SK-N-SH (cell line): ENCODE data around the gene LMF1. TPM values are rescaled to one million over a fixed set of nuclear protein-coding genes. Genes with fewer than 3 reads are reported as not detected.

Experiments
- CTCF ChIA-PET: fragments of 300-600, 350-600 bp; formaldehyde crosslinking; extraction: SDS; loops from one replicate; lab custom pipeline; 2021; lab: Yijun Ruan, JAX
- POLR2A ChIA-PET: fragments of 350-600 bp; sonication (Branson Sonifier 250); formaldehyde crosslinking; extraction: SDS; loops from one replicate; lab custom pipeline; 2020; ENCODE audit warnings: antibody characterized with exemption, inconsistent platforms; lab: Yijun Ruan, JAX
- DNase-seq: peaks from one replicate; pipeline ENCODE4 v3.0.0; 2012
- H2AFZ ChIP-seq: fragments of 200-600 bp; sonication (generic); 2 replicates; pipeline ENCODE4 v1.8.1; 2016; ENCODE audit warnings: antibody characterized with exemption, mild to moderate bottlenecking, low read depth
- H3F3A ChIP-seq: fragments of 200-600 bp; sonication (generic); replicated peaks from 2 replicates; pipeline ENCODE3; 2016; ENCODE audit warnings: antibody characterized with exemption, mild to moderate bottlenecking; ENCODE audit not compliant: insufficient read depth
- H3K27ac ChIP-seq, 2 experiments: fragments of 200-500 bp in 1 of 2; fragments of 200-600 bp in 1 of 2; sonication (Bioruptor generic) in 1 of 2; sonication (generic), shearing (Covaris generic) in 1 of 2; 2 replicates each; pipeline versions ENCODE4 v1.5.1 to v1.6.1; 2014 to 2016; ENCODE audit warnings: low read depth in 2 of 2, inconsistent platforms in 1 of 2, low read length in 1 of 2, mild to moderate bottlenecking in 1 of 2, mixed read lengths in 1 of 2
- H3K27me3 ChIP-seq: fragments of 200-600 bp; sonication (generic), shearing (Covaris generic); 2 replicates; pipeline ENCODE4 v1.6.1; 2016; ENCODE audit warnings: mixed run types; ENCODE audit not compliant: insufficient read depth
- H3K36me3 ChIP-seq, 2 experiments: fragments of 200-500 bp in 1 of 2; fragments of 200-600 bp in 1 of 2; sonication (Bioruptor generic) in 1 of 2; sonication (generic) in 1 of 2; replicated peaks in 1 of 2; 2 replicates each; pipeline versions ENCODE3 to v1.5.1; 2014 to 2016; ENCODE audit warnings: low read length in 1 of 2, mild to moderate bottlenecking in 1 of 2; ENCODE audit not compliant: insufficient read depth in 2 of 2, control insufficient read depth in 1 of 2
- H3K4me1 ChIP-seq, 2 experiments: fragments of 200-500 bp in 1 of 2; fragments of 200-600 bp in 1 of 2; sonication (Bioruptor generic) in 1 of 2; sonication (generic), shearing (Covaris generic) in 1 of 2; 2 replicates each; pipeline versions ENCODE4 v1.5.1 to v1.6.1; 2014 to 2016; ENCODE audit warnings: low read depth in 1 of 2, low read length in 1 of 2, mixed run types in 1 of 2; ENCODE audit not compliant: insufficient read depth in 2 of 2, control insufficient read depth in 1 of 2
- H3K4me2 ChIP-seq: fragments of 200-600 bp; sonication (generic), shearing (Covaris generic); 2 replicates; pipeline ENCODE4 v1.6.1; 2017; ENCODE audit warnings: mixed run types
- H3K4me3 ChIP-seq, 2 experiments: fragments of 200-500 bp in 1 of 2; fragments of 200-600 bp in 1 of 2; sonication (Bioruptor generic) in 1 of 2; sonication (generic), shearing (Covaris generic) in 1 of 2; 2 replicates each; pipeline versions ENCODE4 v1.5.1 to v1.8.1; 2014 to 2016; ENCODE audit warnings: low read depth in 2 of 2, inconsistent platforms in 1 of 2, low read length in 1 of 2, mild to moderate bottlenecking in 1 of 2, mixed read lengths in 1 of 2, moderate library complexity in 1 of 2
- H3K79me2 ChIP-seq: fragments of 200-600 bp; sonication (generic); 2 replicates; pipeline ENCODE4 v1.8.1; 2017; ENCODE audit warnings: mild to moderate bottlenecking; ENCODE audit not compliant: insufficient read depth
- H3K9ac ChIP-seq: fragments of 200-600 bp; sonication (generic); 2 replicates; pipeline ENCODE4 v1.6.1; 2017; ENCODE audit warnings: mixed run types
- H3K9me2 ChIP-seq: fragments of 200-600 bp; sonication (generic); 2 replicates; pipeline ENCODE4 v1.6.1; 2017; ENCODE audit warnings: mixed run types
- H3K9me3 ChIP-seq: fragments of 200-600 bp; sonication (generic); 2 replicates; pipeline ENCODE4 v1.6.1; 2017; ENCODE audit warnings: mixed run types, mild to moderate bottlenecking, moderate library complexity
- H4K20me1 ChIP-seq: fragments of 200-600 bp; sonication (generic); 2 replicates; pipeline ENCODE4 v1.6.1; 2017; ENCODE audit warnings: mild to moderate bottlenecking, mixed run types; ENCODE audit not compliant: insufficient read depth
- CHD2 ChIP-seq: fragments of 150-350 bp; IDR thresholded peaks from 2 replicates; pipeline ENCODE4 v1.6.1; 2018; ENCODE audit warnings: low read length; ENCODE audit not compliant: partially characterized antibody
- EP300 ChIP-seq, 2 experiments: IDR thresholded peaks; 2 replicates each; pipeline versions ENCODE4 v1.4.0 to v1.6.1; 2012; ENCODE audit warnings: borderline replicate concordance in 1 of 2, low read depth in 1 of 2, low read length in 1 of 2
- EZH2phosphoT487 ChIP-seq: fragments of 200-600 bp; sonication (generic); IDR thresholded peaks from 2 replicates; pipeline ENCODE4 v1.6.1; 2017; ENCODE audit warnings: low read depth, mixed run types, mild to moderate bottlenecking, antibody characterized with exemption, moderate library complexity, borderline replicate concordance
- FOXJ3 ChIP-seq: sonication (generic); formaldehyde crosslinking; IDR thresholded peaks from 2 replicates; pipeline ENCODE4 v1.5.1; 2020; ENCODE audit warnings: mild to moderate bottlenecking, missing genetic modification reagents
- GABPA ChIP-seq: IDR thresholded peaks from 2 replicates; pipeline ENCODE4 v1.4.0; 2012; ENCODE audit warnings: low read depth, mild to moderate bottlenecking
- JUND ChIP-seq: IDR thresholded peaks from 2 replicates; pipeline ENCODE4 v1.4.0; 2012
- MAX ChIP-seq: IDR thresholded peaks from 2 replicates; pipeline ENCODE4 v1.4.0; 2012; ENCODE audit warnings: low read depth
- MEF2A ChIP-seq: IDR thresholded peaks from 2 replicates; pipeline ENCODE4 v1.4.0; 2012; ENCODE audit warnings: low read depth, borderline replicate concordance
- NFIC ChIP-seq: IDR thresholded peaks from 2 replicates; pipeline ENCODE4 v1.4.0; 2012; ENCODE audit warnings: borderline replicate concordance
- NRF1 ChIP-seq: IDR thresholded peaks from 2 replicates; pipeline ENCODE4 v1.6.1; 2012; ENCODE audit warnings: low read depth, mild to moderate bottlenecking, low read length
- POLR2AphosphoS5 ChIP-seq: IDR thresholded peaks from 2 replicates; pipeline ENCODE4 v1.6.1; 2012; ENCODE audit warnings: low read depth, low read length
- RCOR1 ChIP-seq: fragments of 150-350 bp; IDR thresholded peaks from 2 replicates; pipeline ENCODE4 v1.6.1; 2017; ENCODE audit warnings: antibody characterized with exemption, low read length
- RFX5 ChIP-seq: IDR thresholded peaks from 2 replicates; pipeline ENCODE4 v1.6.1; 2012; ENCODE audit warnings: mild to moderate bottlenecking, improper control_type of control experiment, low read length
- SIN3A ChIP-seq: IDR thresholded peaks from 2 replicates; pipeline ENCODE4 v1.6.1; 2012; ENCODE audit warnings: low read depth, mild to moderate bottlenecking, low read length, moderate library complexity, borderline replicate concordance
- SMC3 ChIP-seq: IDR thresholded peaks from 2 replicates; pipeline ENCODE4 v1.6.1; 2012; ENCODE audit warnings: low read depth, low read length, improper control_type of control experiment
- TAF1 ChIP-seq: IDR thresholded peaks from 2 replicates; pipeline ENCODE4 v1.6.1; 2012; ENCODE audit warnings: low read depth, mild to moderate bottlenecking, low read length, moderate library complexity, borderline replicate concordance
- TCF12 ChIP-seq: IDR thresholded peaks from 2 replicates; pipeline ENCODE4 v1.4.0; 2012
- USF1 ChIP-seq: IDR thresholded peaks from 2 replicates; pipeline ENCODE4 v1.4.0; 2012; ENCODE audit warnings: low read depth, borderline replicate concordance
- USF2 ChIP-seq: fragments of 150-350 bp; IDR thresholded peaks from 2 replicates; pipeline ENCODE4 v1.6.1; 2017; ENCODE audit warnings: antibody characterized with exemption, low read length, low read depth, borderline replicate concordance
- YY1 ChIP-seq: IDR thresholded peaks from 2 replicates; pipeline ENCODE4 v1.4.0; 2012; ENCODE audit warnings: low read depth, mild to moderate bottlenecking
- WGBS: methylation state at CpG from one replicate; pipeline ENCODE4 v1.1.6; 2017; ENCODE audit warnings: low lambda C conversion rate; 5-methylcytosine and 5-hydroxymethylcytosine counted together
- polyA plus RNA-seq, 3 experiments: library from polyadenylated mRNA; depleted of rRNA; stranded (reverse); fragments of >200 nt; gene quantifications; 2 replicates each; pipeline ENCODE4 v1.2.3, GENCODE V29; 2012
- TF ChIP-seq, protein P1 (sequence below): fragments of 200-600 bp; sonication (generic); IDR thresholded peaks from 2 replicates; pipeline ENCODE4 v1.6.1; 2017; ENCODE audit warnings: antibody characterized with exemption, mild to moderate bottlenecking, moderate library complexity
- TF ChIP-seq, protein P2 (sequence below): IDR thresholded peaks from 2 replicates; pipeline ENCODE4 v1.6.1; 2012; ENCODE audit warnings: mild to moderate bottlenecking, low read depth, low read length, moderate library complexity

Gene LMF1
- polyA plus RNA-seq, 1 of the 3 experiments (the other 2 are of a cell fraction) = 5.7 TPM

- TF ChIP-seq MAX (no peak), RFX5 (no peak), TCF12 (no peak), SMC3 (no peak)
- Histone ChIP-seq H3K4me3 (no peak overlapping the region), H3K9ac (no peak overlapping the region), H2AFZ (no peak overlapping the region), H3K27ac (no peak overlapping the region), H3K36me3 (no peaks in the 10 kb centered on the region), H3K27me3 (peaks cover 71% of the 10 kb centered on the region), H3K79me2 (no peaks in the 10 kb centered on the region), H3K9me2 (no peaks in the 10 kb centered on the region), H4K20me1 (peaks cover 5% of the 10 kb centered on the region; the same call in 1 of the 2 replicates), H3K4me1 (no peaks in the 10 kb centered on the region), H3K9me3 (no peaks in the 10 kb centered on the region), H3F3A (no peaks in the 10 kb centered on the region), H3K4me2 (no peak overlapping the region)
- WGBS = 13% methylated on average over 6 of the region's 6 CpGs
- DNase-seq = no peak
- ChIA-PET CTCF (no interaction called here), POLR2A (no interaction called here)
Observed at GRCh38 chr16:996681-997080, 25.9 kb upstream of the LMF1 start.

DNA sequence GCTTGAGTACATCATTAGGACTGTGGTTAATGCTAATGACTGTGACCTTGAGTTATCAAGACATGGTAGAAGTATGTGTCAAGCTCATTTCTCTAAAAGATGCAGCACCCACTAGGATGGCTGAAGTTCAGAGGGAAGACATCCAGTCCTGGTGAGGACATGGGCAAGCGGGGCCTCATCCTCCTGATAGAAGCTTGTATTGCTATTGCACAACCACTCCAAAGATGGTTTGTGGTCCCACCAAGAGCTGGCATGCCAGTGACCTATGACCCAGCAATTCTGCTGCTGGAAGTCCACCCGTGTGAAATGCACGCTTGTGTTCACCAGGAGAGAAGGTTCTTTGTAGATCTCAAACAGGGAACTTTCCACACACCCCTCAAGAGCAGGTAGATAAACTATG lies 25.0 kb upstream of the LMF1 start:
- ChIA-PET CTCF (no interaction called here), POLR2A (no interaction called here)
- Histone ChIP-seq H3K9me2 (no peaks in the 10 kb centered on the region), H3K27ac (no peak overlapping the region), H3K27me3 (peaks cover 67% of the 10 kb centered on the region), H3K36me3 (no peaks in the 10 kb centered on the region), H2AFZ (no peak overlapping the region), H3F3A (no peaks in the 10 kb centered on the region), H3K9me3 (no peaks in the 10 kb centered on the region), H3K9ac (no peak overlapping the region), H3K4me2 (no peak overlapping the region), H3K4me1 (no peaks in the 10 kb centered on the region), H4K20me1 (peaks cover 5% of the 10 kb centered on the region; the same call in 1 of the 2 replicates), H3K79me2 (no peaks in the 10 kb centered on the region), H3K4me3 (no peak overlapping the region; a peak in 1 of 4 replicates)
- WGBS = 43% methylated on average over 3 of the region's 3 CpGs
- DNase-seq = no peak
- TF ChIP-seq TCF12 (no peak), EZH2phosphoT487 (no peak), POLR2AphosphoS5 (no peak), TAF1 (no peak), YY1 (no peak), SIN3A (no peak), GABPA (no peak), USF1 (no peak), USF2 (no peak), NFIC (no peak), MAX (no peak), FOXJ3 (CRISPR knock-in tag) (no peak), EP300 (IDR thresholded peaks at IDR 0.05; ENCODE audit: borderline replicate concordance in 1 of 2, low read depth in 1 of 2, low read length in 1 of 2) (no peak), CHD2 (no peak), RCOR1 (no peak), NRF1 (no peak), MEF2A (no peak), JUND (no peak)
- TF ChIP-seq, protein P1, sequence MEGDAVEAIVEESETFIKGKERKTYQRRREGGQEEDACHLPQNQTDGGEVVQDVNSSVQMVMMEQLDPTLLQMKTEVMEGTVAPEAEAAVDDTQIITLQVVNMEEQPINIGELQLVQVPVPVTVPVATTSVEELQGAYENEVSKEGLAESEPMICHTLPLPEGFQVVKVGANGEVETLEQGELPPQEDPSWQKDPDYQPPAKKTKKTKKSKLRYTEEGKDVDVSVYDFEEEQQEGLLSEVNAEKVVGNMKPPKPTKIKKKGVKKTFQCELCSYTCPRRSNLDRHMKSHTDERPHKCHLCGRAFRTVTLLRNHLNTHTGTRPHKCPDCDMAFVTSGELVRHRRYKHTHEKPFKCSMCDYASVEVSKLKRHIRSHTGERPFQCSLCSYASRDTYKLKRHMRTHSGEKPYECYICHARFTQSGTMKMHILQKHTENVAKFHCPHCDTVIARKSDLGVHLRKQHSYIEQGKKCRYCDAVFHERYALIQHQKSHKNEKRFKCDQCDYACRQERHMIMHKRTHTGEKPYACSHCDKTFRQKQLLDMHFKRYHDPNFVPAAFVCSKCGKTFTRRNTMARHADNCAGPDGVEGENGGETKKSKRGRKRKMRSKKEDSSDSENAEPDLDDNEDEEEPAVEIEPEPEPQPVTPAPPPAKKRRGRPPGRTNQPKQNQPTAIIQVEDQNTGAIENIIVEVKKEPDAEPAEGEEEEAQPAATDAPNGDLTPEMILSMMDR = no peak
- TF ChIP-seq, protein P2, sequence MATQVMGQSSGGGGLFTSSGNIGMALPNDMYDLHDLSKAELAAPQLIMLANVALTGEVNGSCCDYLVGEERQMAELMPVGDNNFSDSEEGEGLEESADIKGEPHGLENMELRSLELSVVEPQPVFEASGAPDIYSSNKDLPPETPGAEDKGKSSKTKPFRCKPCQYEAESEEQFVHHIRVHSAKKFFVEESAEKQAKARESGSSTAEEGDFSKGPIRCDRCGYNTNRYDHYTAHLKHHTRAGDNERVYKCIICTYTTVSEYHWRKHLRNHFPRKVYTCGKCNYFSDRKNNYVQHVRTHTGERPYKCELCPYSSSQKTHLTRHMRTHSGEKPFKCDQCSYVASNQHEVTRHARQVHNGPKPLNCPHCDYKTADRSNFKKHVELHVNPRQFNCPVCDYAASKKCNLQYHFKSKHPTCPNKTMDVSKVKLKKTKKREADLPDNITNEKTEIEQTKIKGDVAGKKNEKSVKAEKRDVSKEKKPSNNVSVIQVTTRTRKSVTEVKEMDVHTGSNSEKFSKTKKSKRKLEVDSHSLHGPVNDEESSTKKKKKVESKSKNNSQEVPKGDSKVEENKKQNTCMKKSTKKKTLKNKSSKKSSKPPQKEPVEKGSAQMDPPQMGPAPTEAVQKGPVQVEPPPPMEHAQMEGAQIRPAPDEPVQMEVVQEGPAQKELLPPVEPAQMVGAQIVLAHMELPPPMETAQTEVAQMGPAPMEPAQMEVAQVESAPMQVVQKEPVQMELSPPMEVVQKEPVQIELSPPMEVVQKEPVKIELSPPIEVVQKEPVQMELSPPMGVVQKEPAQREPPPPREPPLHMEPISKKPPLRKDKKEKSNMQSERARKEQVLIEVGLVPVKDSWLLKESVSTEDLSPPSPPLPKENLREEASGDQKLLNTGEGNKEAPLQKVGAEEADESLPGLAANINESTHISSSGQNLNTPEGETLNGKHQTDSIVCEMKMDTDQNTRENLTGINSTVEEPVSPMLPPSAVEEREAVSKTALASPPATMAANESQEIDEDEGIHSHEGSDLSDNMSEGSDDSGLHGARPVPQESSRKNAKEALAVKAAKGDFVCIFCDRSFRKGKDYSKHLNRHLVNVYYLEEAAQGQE = no peak
